Measurements from ENCODE around the gene FNDC10.

The FNDC10 gene

GRCh38 chr1:1630965-1631781, 31.2 kb upstream of the FNDC10 start:
- Mint-ChIP-seq H3K36me3 (ENCODE audit: low read depth) (no peaks in the 10 kb centered on the region), H3K9me3 (no peaks in the 10 kb centered on the region), H3K4me1 (ENCODE audit: low read depth) (peaks cover 7% of the 10 kb centered on the region), H3K27ac (no peak overlapping the region), H3K4me3 (no peak overlapping the region), H3K27me3 (peaks cover 4% of the 10 kb centered on the region)

DNA sequence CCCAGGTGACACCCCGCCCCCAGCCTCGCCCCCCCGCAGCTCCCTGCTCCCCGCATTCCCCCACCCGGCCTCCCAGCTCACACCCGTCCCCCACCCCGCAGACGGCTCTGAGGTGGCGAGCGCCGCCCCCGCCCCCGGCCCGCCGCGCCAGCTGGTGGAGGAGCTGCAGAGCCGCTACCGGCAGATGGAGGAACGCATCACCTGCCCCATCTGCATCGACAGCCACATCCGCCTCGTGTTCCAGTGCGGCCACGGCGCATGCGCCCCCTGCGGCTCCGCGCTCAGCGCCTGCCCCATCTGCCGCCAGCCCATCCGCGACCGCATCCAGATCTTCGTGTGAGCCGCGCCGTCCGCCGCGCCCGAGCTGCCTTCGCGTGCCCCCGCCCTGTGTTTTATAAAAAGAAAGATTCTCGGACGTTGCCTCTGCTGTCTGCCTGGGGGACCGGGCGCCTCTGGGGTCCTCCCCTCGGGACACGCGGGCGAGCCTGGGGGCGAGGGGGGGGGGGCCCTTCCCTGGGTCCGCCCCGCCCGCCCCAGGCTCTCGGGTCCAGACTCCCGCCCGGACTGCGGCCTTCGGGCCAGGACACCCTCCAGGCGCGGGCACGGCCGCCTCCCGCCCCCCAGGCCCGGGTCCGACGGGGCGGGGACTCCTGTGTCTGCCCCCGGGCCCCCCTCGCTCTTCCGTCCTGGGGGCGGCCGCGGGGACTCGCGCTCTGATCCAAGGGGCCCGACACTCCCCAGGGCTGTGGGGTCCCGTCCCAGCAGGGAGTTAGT, 30.4 kb upstream of the FNDC10 start:
- Mint-ChIP-seq H3K4me1 (ENCODE audit: low read depth) (peaks cover 7% of the 10 kb centered on the region), H3K27me3 (peaks cover 4% of the 10 kb centered on the region), H3K36me3 (ENCODE audit: low read depth) (no peaks in the 10 kb centered on the region), H3K9me3 (no peaks in the 10 kb centered on the region), H3K27ac (peak overlapping the region; percentile 85), H3K4me3 (peak overlapping the region; percentile 77)

- Mint-ChIP-seq H3K36me3 (ENCODE audit: low read depth) (no peaks in the 10 kb centered on the region), H3K4me3 (peak overlapping the region; percentile 39), H3K4me1 (ENCODE audit: low read depth) (peaks cover 7% of the 10 kb centered on the region), H3K27ac (no peak overlapping the region), H3K9me3 (no peaks in the 10 kb centered on the region), H3K27me3 (peaks cover 4% of the 10 kb centered on the region)
These were observed 29.7 kb upstream of the FNDC10 start for GRCh38 chr1:1629430-1630190.

DNA sequence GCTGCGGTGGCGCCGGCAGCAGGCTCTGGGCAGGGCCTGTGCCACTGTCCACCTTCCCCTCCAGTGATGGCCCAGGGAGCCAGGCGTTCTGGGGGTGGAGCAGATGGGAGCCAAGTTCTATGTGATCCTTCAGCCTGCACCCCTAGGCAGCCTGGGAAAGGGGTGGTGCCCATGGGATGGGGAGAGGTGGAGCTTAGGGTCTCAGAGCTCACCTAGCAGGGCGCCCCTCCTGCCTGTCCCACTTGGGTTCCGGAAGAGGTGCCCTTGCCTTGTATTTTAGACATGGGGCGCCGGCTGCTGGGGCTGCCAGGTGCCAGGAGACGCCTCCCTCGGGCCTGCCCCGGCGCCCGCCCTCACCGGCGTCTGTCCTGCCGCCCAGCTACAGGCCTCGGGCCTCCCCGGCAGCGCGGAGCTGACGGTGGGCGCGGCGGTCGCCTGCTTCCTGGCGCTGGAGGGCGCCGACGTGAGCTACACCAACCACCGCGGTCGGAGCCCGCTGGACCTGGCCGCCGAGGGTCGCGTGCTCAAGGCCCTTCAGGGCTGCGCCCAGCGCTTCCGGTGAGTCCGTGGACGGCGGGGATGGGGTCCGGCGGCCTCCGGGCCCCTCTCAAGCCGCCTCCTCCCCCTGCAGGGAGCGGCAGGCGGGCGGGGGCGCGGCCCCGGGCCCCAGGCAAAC, 29.0 kb upstream of the FNDC10 start:
- Mint-ChIP-seq H3K4me3 (no peak overlapping the region), H3K4me1 (ENCODE audit: low read depth) (peaks cover 7% of the 10 kb centered on the region), H3K36me3 (ENCODE audit: low read depth) (no peaks in the 10 kb centered on the region), H3K27ac (no peak overlapping the region), H3K9me3 (no peaks in the 10 kb centered on the region), H3K27me3 (peaks cover 4% of the 10 kb centered on the region)

- peaks cover 4% of the 10 kb centered on the region for H3K27me3 Mint-ChIP-seq
- H3K9me3 Mint-ChIP-seq = no peaks in the 10 kb centered on the region
- H3K4me1 Mint-ChIP-seq (ENCODE audit: low read depth) = peaks cover 7% of the 10 kb centered on the region
- no peaks in the 10 kb centered on the region for H3K36me3 Mint-ChIP-seq (ENCODE audit: low read depth)
- H3K4me3 Mint-ChIP-seq = no peak overlapping the region
- no peak overlapping the region for H3K27ac Mint-ChIP-seq
These were observed 28.2 kb upstream of the FNDC10 start for GRCh38 chr1:1627829-1628753.

- Mint-ChIP-seq H3K36me3 (ENCODE audit: low read depth) (no peaks in the 10 kb centered on the region), H3K4me1 (ENCODE audit: low read depth) (peaks cover 7% of the 10 kb centered on the region), H3K27ac (no peak overlapping the region), H3K27me3 (peaks cover 4% of the 10 kb centered on the region), H3K9me3 (no peaks in the 10 kb centered on the region), H3K4me3 (no peak overlapping the region)
These were observed 27.4 kb upstream of the FNDC10 start for GRCh38 chr1:1627261-1627828.

GRCh38 chr1:1626207-1627141, 26.5 kb upstream of the FNDC10 start:
- no peaks in the 10 kb centered on the region for H3K9me3 Mint-ChIP-seq
- H3K4me3 Mint-ChIP-seq = no peak overlapping the region
- no peaks in the 10 kb centered on the region for H3K36me3 Mint-ChIP-seq (ENCODE audit: low read depth)
- peaks cover 5% of the 10 kb centered on the region for H3K4me1 Mint-ChIP-seq (ENCODE audit: low read depth)
- H3K27ac Mint-ChIP-seq = no peak overlapping the region
- H3K27me3 Mint-ChIP-seq = peaks cover 4% of the 10 kb centered on the region

GRCh38 chr1:1625824-1626206, 25.9 kb upstream of the FNDC10 start:
- Mint-ChIP-seq H3K4me1 (ENCODE audit: low read depth) (peaks cover 4% of the 10 kb centered on the region), H3K27ac (no peak overlapping the region), H3K9me3 (no peaks in the 10 kb centered on the region), H3K27me3 (peaks cover 4% of the 10 kb centered on the region), H3K36me3 (ENCODE audit: low read depth) (no peaks in the 10 kb centered on the region), H3K4me3 (no peak overlapping the region)

- Mint-ChIP-seq H3K4me3 (no peak overlapping the region), H3K27ac (no peak overlapping the region), H3K27me3 (peaks cover 3% of the 10 kb centered on the region), H3K36me3 (ENCODE audit: low read depth) (no peaks in the 10 kb centered on the region), H3K9me3 (no peaks in the 10 kb centered on the region), H3K4me1 (ENCODE audit: low read depth) (peaks cover 3% of the 10 kb centered on the region)
These were observed 25.5 kb upstream of the FNDC10 start for GRCh38 chr1:1625404-1625775.

DNA sequence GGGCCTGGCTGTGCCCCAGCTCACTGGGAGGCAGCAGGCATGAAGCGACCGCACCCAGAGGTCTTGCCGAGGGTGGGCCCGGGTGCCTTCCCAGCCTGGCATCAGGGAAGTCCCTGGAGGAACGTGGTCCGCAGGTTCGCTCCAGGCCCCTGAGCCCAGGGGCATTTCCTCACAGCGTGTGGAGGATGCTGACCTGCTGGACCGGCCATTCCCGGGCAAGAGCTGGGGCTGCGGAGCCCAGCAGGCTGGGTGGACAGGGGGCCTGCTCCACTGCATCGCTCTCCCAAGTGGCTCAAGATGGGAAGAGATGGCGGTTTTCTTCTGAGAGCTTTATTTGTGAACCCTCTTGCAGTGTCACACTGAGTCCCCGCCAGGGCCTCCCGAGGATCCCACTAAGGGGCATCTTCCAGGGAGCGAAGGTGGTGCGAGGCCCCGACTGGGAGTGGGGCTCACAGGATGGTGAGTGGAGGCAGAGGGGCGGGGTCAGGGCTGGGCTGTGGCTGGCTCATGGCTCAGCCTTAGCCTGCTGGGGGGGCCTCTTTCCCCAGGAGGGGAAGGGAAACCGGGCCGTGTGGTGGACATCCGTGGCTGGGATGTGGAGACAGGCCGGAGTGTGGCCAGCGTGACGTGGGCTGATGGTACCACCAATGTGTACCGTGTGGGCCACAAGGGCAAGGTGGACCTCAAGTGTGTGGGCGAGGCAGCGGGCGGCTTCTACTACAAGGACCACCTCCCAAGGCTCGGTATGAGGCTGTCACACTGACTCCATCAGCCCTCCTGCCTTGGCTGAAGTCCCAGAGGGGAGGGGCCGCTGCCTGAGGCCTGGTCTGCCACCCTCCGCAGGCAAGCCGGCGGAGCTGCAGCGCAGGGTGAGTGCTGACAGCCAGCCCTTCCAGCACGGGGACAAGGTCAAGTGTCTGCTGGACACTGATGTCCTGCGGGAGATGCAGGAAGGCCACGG, 24.8 kb upstream of the FNDC10 start:
- Mint-ChIP-seq H3K27me3 (no peaks in the 10 kb centered on the region), H3K36me3 (ENCODE audit: low read depth) (no peaks in the 10 kb centered on the region), H3K4me3 (no peak overlapping the region), H3K9me3 (no peaks in the 10 kb centered on the region), H3K4me1 (ENCODE audit: low read depth) (no peaks in the 10 kb centered on the region), H3K27ac (no peak overlapping the region)

GRCh38 chr1:1623631-1624442, 23.9 kb upstream of the FNDC10 start:
- H3K4me1 Mint-ChIP-seq (ENCODE audit: low read depth) = no peaks in the 10 kb centered on the region
- H3K9me3 Mint-ChIP-seq = no peaks in the 10 kb centered on the region
- no peaks in the 10 kb centered on the region for H3K27me3 Mint-ChIP-seq
- no peak overlapping the region for H3K27ac Mint-ChIP-seq
- no peaks in the 10 kb centered on the region for H3K36me3 Mint-ChIP-seq (ENCODE audit: low read depth)
- no peak overlapping the region for H3K4me3 Mint-ChIP-seq

All from stimulated activated naive CD8-positive, alpha-beta T cell treated with anti-CD3 and anti-CD28 coated beads, Interleukin-15, Interleukin-2, amounts not matched to agents 100 ng/mL and 50 ng/mL, for 24 hours (primary cell).